HG03439 (cell line): ENCODE measurements around the gene OST4.
"Not testable (repeated sequence)": the region's sequence is repeated elsewhere in the genome, so short reads cannot be mapped to it uniquely, and the experiment has no call there.

Experiments
- ATAC-seq: cut with Tn5 transposase; IDR thresholded peaks from one replicate; pipeline ENCODE4 v1.9.1; 2021; ENCODE audit warnings: mild to moderate bottlenecking, moderate library complexity; ENCODE audit not compliant: unreplicated experiment

OST4 gene

DNA sequence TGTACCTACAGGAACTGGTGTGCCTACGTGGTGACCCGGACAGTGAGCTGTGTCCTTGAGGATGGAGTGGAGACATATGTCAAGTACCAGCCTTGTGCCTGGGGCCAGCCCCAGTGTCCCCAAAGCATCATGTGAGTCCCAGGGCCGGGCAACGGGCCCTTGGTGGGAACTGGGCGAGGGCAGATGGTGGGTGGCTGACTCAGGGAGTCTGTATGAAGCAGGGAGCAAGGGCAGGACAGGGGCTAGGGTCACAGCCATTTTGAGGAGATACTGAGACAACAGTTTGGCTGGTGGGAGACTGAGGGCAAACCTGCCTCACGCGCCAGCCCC is 8.7 kb upstream of the OST4 start:
- no peak for ATAC-seq

DNA sequence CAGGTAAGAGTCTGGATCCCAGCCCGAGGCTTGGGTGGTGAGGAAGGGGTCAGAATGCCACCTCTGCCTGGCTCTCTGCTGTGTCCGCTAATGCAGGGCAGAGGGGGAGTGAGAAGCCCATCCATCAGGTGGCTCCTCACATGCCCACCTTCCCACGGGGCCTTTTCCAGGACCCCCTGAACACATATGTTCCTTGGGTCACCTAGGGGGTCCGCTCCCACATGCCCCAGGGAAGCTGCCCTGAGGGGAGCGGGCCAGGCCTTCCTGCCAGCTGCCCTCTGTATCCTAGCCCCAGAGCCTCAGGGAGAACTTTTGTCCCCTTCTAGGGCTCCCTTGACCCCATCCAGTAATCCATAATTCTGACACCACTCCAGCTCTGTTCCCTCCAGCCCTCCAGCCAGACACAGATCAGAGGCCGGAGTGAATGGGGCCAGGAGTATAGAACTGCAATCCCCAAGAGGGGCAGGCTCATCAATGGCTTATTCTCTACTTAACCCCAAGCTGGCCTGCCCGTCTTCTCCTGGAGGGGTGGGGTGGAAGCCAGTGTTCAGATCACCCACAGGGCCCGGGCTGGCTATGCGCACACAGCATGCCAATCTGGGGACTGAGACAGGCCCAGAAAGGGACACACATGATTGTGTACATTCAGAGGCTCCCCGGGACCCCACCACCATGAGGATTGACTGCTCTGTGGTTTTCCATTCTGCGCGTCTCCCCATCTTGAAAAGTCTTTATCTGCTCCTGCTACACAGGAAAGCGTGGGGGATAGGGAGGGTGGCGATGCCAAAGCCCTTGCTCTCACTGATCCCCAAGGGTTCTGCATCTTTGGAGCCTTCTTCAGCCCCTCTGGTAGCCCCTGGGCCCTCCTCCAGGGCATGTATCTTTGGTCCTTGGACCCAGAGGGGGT is 8.0 kb upstream of the OST4 start:
- ATAC-seq, result no peak

DNA sequence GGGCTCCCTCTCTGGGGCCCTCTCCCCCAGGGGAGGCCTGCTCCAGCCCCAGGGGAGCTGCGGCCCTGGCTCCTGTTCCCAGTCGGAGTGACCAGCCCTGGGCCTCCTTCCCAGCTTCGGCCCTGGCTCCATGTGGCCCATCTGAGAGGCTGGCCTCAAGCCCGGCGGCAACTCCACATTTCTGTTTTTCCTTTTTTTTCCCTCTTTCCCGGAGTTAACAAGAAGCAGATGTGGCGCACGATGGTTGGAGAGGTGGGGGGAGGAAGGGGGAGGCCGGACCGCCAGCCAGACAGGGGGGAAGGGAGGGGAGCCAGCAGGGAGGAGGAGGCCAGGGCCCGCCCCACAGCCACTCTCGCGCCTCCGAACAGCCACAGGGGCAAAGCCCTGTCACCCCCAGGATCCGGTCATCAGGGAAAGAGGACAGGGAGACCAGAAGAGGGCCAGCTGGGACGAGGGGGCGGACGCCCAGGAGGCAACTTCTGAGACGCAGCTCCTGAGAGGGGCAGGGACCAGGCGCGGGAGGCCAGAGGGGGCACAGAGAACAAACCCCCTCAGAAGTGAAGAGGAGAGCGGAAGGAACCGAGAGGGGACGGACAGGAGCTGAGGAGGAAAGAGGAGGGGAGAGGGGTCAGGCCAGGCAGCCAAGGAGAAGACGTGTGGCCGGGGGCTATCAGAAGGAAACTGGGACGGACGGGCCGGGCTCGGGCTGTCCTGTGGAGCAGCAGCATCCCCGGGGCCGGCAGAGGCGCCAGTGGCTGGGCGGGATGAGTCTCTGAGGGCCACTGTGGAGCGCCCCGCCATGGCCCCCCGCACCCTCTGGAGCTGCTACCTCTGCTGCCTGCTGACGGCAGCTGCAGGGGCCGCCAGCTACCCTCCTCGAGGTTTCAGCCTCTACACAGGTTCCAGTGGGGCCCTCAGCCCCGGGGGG is 7.1 kb upstream of the OST4 start, which contains the start of gene EMILIN1:
EMILIN1 (plus strand) TSS at position 349 of the 928 bp plus-strand sequence; CDS start at position 800, 451 bp downstream.
- no peak for ATAC-seq

GRCh38 chr2:27077231-27077630 is 5.8 kb upstream of the OST4 start:
- no peak for ATAC-seq

DNA sequence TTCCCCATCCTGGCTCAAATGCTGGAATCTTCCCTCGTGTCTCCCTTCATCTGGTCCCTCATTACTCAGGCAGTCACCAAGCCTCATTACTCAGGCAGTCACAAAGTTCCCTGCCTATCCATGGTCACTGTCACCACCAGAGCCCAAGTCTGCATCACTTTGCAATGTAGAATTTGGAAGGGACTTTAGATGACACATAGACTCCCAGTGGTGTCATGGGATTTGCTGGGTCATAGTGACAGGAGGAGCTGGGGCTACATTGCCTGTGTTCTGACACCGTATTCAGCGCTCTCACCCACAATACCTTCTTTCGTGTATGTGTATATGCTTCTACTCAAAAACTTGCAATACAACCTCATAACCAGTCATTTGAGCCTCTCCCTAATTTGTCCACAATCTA is 4.9 kb upstream of the OST4 start:
- no peak for ATAC-seq

DNA sequence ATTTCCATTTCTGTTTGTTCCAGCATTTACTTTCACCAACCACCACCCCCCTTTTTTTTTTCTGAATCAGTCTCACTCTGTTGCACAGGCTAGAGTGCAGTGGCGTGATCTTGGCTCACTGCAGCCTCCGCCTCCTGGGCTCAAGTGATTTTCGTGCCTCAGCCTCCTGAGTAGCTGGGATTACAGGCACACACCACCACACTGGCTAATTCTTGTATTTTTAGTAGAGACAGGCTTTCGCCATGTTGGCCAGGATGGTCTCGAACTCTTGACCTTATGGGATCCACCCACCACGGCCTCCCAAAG is 4.1 kb upstream of the OST4 start:
- ATAC-seq, result not testable (repeated sequence)

DNA sequence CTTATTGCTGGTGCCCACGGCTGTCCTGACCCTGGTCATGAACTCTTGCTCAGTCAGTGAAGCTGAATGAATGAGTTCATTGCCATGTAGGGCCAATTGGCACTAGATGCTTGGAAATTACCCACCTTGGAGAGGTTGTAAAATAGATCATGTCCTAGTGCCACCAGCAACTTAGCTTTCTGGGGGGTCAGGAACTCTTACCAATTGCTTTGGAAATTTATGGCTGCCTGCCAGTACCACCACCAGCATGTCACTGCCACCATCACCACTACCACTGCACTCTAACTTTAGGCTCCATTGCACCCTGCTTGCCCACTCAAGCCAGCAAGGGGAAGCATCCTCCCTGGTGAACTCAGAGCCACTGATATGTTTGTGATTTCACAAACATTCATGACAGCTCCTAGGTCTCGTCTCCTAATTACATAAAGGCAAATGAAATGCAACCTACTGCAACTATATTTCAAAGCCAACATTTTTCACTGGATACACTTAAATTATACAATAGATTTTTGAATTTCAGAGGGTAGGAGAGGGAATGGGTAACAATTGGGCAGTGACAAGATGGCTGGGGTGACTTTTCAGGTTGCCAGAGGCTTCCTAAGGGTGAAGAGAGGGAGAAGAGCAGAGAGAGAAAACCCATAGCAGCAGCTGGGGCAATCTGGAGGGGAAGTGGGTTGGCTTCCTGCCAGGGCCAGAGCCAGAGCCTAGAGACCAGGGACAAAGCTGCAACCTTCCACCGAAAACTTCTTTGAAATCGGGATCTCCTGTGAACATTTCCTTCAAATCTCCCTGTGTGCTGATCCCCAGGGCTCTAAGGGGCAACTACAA is 3.5 kb upstream of the OST4 start:
- ATAC-seq, result no peak

GRCh38 chr2:27073782-27074181 is 2.3 kb upstream of the OST4 start:
- no peak for ATAC-seq

DNA sequence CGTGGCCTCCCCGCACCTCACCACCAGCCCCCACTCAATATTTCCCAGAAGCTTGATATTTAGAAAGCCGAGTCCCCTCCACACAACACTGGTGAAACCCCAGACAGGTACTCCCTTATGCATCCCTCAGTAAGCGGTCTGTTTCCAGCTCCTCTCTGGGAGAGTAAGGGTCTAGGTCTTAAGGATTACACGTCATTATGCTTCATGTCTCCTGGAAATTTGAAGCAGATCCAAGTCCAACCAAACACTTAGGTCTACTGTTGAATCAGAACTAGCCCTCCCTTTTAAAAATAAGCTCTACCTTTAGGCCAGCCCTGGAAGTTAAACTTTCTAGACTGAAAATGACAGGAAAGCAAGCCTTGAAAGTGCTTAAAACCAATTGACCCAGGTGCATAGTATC is 1.5 kb upstream of the OST4 start:
- no peak for ATAC-seq

DNA sequence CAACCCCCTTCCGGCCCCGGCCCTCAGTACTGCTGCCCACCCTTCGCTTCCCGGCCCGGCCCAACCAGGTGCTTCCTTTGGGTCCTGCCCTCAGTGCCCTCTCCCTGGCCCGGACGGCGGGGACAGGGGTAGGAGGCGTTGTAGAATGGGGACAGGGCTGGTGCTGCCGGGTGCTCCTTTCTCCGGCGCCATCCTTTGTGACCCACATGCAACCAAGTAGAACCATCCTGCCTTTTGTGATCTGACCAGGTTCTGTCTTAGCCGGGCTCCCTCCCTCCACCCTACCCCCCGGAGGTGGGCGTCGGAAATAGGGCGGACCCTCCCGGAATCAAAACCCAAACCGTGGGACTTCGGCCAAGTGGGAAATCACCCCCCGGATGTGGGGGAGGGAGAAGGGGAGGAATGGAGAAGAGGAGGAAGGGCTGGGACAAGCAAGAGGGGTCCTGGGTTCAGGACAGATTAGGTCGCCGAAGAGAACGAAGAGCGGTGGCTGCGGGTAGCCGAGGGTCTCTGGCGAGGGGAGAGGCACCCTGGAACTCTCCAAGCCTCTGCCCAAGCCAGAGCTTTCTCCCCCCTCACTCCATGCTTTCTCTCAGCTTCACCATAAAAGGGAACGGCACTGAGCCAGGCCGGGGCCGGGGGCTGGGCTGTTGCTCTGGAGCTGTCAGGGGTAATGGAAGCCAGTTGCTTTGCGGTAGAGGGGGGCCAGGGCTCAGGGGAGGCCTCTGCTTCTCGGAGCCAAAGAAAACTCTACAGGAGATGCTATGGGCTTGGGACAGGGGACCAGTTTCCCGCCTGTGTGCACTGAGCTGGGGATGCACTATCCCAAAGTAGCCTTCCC is 756 bp upstream of the OST4 start:
- peak; percentile 2 for ATAC-seq

- peak; percentile 8 for ATAC-seq
Measured at GRCh38 chr2:27070653-27071276, 689 bp downstream of the OST4 start.

DNA sequence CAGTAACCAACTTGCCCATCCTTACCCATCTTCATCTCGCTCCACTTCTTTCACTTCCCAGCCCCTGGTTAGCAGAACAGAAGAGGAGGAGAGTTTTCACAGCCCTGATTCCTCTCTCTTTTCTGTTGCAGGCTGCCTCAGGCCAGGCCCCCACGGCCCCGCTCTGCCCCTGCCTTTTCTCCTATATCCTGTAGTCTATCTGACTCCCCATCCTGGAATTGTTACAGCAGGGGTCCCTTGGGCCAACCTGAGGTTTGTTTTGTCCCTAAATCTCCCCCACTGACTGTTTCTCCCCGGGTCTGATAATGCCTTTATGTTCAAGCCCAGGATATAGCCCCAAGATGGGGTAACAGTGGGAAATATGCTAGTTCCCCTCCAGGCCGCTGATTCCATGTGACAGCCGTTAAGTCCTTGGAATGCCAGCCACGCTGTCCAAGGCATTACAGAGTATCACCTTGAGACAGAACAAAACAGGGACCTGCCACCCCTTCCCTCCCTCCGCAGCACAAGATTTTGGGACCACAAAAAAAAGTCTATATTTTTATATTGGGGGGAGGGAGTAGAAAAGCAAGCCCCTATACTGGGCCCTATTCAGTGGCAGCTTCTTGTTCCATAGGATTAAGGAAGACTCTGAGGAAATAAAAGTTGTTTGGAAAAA is 1.4 kb downstream of the OST4 start:
- no peak for ATAC-seq

DNA sequence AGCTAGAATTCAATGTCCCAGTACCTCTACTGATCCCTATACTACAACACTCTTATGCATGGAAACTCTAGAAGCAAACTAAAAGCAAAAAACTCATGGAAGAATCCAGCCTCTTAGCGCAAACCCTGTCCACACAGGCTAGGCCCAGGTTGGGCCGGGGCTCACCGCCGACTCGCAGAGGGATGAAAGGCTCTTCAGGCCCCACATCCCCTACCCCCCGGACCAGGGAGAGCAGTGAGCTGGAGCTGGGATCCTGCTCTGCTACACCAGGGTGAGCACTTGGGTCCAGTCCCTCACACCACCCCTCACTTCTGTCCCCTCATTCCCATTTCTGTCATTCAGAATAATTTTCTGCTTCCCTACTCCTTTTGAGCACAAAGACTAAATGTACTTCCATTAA is 2.0 kb downstream of the OST4 start:
- ATAC-seq, result no peak

- no peak for ATAC-seq
Measured at GRCh38 chr2:27067385-27067784, 4.1 kb downstream of the OST4 start.

DNA sequence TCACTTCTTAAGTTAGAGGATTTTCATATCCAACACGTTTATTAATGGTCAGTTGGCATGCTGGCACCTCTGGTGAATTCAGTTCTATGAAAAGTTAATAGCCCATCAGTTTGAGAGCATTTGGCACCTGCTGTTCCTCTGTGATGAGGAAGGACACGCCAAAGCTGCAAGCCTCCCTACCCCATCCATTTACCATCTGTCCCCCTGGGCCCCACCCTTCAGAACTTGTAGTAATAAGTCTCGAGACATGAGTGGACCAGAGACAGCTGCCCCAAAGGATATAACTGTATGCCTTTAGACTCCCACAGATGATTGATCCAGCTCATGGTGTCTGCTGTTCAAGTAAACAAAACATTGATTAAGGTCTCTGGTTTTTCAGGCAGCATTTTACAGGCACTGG is 6.3 kb downstream of the OST4 start:
- ATAC-seq, result no peak

GRCh38 chr2:27060323-27060722 is 11.1 kb downstream of the OST4 start:
- no peak for ATAC-seq

DNA sequence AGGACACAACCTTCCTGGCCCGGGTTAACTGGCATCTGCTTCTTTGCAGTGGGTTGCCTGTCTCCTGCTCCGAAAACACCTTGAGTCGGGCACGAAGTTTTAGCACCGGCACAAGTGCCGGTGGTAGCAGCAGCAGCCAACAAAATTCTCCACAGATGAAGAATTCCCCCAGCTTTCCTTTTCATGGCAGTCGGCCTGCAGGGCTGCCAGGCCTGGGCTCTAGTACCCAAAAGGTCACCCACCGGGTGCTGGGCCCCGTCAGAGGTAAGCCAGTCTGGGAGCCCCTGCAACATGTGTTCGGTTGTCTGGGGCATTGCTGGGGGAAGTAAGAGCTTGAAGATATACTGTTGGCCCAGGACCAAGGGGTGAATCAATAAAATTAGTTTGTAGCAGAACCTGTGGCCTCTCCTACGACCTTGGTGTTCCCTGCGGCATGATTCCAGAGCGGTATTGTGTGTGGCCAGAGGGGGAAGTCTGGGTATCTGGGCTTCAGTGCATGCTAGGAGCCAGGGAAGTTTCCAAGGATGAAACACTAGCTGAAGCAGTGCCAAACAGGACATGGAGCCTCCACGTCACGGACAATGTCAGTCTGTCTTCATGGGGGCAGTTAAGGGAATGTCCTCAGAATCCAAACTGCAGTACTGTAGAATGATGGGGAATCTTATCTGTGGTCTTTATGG is 12.2 kb downstream of the OST4 start:
- no peak for ATAC-seq

DNA sequence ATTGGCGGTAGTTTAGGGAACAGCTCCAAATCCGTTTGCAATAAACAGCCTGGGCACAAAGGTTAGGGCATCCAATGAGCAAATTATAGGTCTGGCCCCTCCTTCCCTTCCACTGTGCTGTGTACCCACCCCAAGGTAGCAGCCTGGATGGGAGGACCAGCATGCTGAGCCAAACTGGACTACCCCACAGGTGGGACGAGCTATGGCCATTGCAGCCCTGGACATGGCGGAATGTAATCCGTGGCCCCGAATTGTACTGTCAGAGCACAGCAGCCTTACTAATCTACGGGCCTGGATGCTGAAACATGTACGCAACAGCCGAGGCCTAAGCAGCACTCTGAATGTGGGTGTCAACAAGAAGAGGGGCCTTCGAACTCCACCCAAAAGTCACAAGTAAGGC is 13.2 kb downstream of the OST4 start:
- no peak for ATAC-seq

- no peak for ATAC-seq
Measured at GRCh38 chr2:27057184-27057583, 14.3 kb downstream of the OST4 start.
